GM12864 (cell line): Measurements from ENCODE around the gene TARS2.

Experiments
- DNase-seq: peaks from one replicate; pipeline ENCODE4 v3.0.0-alpha.2; 2011; ENCODE audit warnings: low read depth
- H3K4me3 ChIP-seq: 2 replicates; pipeline ENCODE4 v1.5.1; 2011; ENCODE audit warnings: mild to moderate bottlenecking, low read depth, low read length, control low read depth
- TF ChIP-seq, protein P1 (sequence below): IDR thresholded peaks from 2 replicates; pipeline ENCODE4 v1.5.1; 2011; ENCODE audit warnings: low read depth, mild to moderate bottlenecking, moderate library complexity, low read length, control low read depth, inconsistent platforms; ENCODE audit errors: missing control alignments

TARS2 gene

DNA sequence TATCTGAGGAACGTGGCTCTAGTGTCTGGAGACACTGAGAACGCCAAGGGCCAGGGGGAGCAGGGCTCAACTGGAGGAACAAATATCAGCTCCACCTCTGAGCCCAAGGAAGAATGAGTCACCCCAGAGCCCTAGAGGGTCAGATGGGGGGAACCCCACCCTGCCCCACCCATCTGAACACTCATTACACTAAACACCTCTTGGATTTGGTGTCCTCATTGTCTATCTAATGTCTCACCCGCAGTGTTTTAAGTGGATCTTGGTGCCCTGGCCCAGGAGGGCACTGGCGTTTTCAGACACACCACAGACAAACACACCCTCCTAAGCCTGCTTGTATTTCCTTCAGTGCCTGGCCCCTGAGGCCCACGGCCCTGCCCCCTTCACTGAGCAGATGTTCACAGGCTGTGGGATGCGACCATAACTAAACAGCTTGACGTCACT is 26.2 kb downstream of the TARS2 start:
- no peak for DNase-seq
- H3K4me3 ChIP-seq: no peak overlapping the region
- TF ChIP-seq, protein P1, sequence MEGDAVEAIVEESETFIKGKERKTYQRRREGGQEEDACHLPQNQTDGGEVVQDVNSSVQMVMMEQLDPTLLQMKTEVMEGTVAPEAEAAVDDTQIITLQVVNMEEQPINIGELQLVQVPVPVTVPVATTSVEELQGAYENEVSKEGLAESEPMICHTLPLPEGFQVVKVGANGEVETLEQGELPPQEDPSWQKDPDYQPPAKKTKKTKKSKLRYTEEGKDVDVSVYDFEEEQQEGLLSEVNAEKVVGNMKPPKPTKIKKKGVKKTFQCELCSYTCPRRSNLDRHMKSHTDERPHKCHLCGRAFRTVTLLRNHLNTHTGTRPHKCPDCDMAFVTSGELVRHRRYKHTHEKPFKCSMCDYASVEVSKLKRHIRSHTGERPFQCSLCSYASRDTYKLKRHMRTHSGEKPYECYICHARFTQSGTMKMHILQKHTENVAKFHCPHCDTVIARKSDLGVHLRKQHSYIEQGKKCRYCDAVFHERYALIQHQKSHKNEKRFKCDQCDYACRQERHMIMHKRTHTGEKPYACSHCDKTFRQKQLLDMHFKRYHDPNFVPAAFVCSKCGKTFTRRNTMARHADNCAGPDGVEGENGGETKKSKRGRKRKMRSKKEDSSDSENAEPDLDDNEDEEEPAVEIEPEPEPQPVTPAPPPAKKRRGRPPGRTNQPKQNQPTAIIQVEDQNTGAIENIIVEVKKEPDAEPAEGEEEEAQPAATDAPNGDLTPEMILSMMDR: no peak

DNA sequence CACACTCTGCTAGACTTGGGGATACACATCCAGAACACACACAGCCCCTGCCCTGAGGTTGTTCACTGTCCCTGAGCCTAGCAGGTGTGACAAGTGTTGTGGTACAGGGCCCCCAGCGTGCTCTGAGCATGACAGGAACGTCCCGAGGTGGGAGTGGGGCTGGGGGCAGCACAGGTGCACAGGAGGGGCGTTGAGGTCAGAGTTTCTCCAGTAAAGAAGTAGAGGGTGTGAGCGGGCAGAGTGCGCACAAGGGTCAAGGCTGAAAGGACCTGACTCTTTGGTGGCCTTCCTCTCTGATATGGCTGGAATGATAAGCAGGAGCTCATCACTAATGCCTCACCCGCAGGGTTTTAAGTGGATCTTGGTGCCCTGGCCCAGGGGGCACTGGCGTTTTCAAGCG is 27.0 kb downstream of the TARS2 start:
- H3K4me3 ChIP-seq: no peak overlapping the region
- TF ChIP-seq, protein P1: no peak
- DNase-seq: no peak

DNA sequence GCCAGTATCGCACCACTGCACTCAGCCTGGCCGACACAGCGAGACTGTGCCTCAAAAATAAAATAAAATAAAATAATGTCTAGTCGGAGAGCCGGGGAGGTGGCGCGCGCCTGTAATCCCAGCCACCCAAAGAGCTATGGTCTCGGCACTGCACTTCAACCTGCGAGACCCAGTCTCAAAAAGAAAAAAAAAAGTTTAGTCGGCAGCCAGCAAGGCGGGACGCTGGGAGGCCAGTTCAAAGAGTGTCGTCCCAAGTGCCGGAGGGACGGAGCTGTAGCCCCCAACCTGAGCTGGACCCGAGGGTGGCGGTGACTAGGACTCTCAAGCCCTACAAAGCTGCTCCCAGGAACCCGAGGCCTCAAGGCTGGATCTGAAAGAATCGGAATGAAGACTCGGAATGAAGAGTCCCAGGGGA is 27.7 kb downstream of the TARS2 start:
- peak overlapping the region; percentile 70 for H3K4me3 ChIP-seq
- no peak for DNase-seq
- TF ChIP-seq, protein P1: no peak

DNA sequence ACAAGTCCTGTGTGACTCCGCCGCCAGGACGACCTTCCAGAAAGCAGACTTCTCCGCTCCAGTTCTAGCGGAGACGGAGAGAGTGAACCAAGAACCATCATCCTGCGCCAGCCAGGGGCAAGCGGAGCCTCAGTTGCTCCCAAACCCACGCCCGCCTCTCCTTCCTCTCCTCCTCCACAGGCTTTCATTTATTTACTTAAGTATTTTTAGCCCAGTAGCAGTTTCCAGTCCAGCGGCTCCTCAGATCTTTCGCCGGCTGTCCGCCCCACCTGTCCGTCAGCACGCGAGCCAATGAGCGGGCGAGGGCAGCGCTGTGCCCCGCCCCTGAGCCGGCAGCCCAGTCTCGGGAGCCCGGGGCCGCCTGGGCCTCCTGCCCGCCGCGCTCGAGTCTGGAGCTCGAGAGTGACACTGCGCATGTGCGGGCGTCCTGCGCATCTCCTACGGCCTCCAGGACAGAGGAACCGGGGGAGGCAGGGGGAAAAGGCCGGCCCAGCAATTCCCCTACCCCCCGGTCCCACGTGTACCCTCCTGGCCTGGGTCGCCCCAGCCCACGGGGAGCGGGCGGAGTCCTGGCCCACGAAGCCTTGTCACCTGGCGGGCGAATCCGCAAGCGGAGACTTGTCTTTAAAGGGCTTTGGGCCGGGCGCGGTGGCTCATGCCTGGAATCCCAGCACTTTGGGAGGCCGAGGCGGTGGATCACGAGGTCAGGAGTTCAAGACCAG is 28.3 kb downstream of the TARS2 start, which contains the start of gene FALEC:
Gene FALEC (plus strand): TSS at position 425 of the 722 bp plus-strand sequence.
- peak; percentile 82 for DNase-seq
- peak within 1 kb of the TSS; percentile 70 for H3K4me3 ChIP-seq
- TF ChIP-seq, protein P1: peak; percentile 4

DNA sequence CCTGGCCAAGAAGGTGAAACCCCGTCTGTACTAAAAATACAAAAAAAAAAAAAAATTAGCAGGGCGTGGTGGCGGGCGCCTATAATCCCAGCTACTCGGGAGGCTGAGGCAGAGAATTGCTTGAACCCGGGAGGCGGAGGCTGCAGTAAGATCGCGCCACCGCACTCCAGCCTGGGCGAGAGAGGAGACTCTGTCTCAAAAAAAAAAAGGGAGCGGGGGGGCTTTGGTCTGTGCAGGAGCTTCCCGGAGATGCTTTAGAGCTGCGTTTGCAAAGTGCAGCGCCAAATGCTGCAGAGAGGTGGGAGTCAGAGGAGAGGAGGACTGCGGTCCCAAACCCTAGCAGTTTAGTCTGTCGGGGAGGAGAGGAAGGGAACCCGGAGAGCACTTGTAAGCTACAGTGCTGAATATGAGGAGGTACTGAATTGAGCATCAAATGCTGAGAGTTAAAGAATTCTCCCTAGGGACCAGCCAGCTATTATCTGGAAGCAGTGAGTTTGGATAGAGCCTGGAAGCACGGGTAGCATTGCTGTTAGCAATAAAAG is 28.9 kb downstream of the TARS2 start:
- H3K4me3 ChIP-seq: peak overlapping the region; percentile 70
- TF ChIP-seq, protein P1: no peak
- DNase-seq: no peak

DNA sequence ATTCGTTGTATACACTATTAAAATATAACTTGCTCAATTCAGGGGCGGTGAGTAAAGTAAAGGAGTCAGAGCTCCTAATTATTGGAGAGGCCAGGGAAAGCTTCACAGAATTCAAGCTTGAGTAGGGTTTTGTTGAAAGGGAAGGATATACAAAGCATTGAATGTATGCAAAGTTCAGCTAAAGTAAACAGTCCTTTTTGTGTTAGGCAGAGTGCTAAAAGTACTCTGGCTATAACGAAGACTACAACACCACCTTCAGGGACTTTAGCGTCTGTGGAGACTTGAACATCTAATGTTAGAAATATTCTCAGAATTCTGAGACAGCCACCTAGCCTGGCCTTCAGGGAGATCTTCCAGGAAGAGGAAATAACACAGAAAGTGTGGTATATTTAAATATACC is 29.4 kb downstream of the TARS2 start:
- H3K4me3 ChIP-seq: peak overlapping the region; percentile 70; the same call in 1 of the 2 replicates
- DNase-seq: no peak
- TF ChIP-seq, protein P1: no peak
